Panc1 (cell line): ENCODE data around the gene SLC6A13.

Experiments
- TCF7L2 ChIP-seq: IDR thresholded peaks from 2 replicates; pipeline ENCODE4 v1.6.1; 2011; ENCODE audit warnings: mild to moderate bottlenecking, low read depth, low read length, inconsistent platforms
- TF ChIP-seq, protein P1 (sequence below): fragments of 450-650 bp; IDR thresholded peaks from 2 replicates; pipeline ENCODE4 v1.5.1; 2017; ENCODE audit warnings: mild to moderate bottlenecking

DNA sequence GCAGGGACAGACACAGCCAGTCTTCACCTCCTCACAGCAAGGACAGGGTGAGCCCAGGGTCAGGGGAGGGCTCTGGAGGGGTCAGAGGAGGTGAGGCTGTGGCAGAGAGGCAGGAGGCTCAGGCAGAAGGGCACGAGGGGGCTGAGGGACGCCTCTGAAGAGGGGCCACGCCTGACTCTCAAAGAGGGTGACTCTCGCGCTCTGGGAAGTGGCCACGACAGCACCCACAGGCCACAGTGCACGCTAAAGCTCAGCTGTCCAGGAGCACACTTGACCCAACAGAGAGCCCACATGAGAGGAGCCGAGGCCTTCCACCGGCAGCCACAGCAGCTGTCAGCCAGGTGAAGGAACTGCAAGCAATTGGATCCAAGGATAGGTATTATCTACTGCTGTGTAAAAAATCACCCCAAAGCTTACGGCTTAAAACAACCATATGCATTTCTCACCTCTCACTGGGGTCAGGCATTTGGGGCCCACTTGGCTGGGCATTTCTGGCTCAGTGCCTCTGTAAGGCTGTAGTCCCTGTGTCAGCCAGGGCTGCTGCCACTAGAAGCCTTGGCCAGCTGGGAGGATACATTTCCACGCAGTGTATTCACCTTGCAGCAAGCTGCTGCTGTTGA lies 76.5 kb downstream of the SLC6A13 start:
- TF ChIP-seq, protein P1, sequence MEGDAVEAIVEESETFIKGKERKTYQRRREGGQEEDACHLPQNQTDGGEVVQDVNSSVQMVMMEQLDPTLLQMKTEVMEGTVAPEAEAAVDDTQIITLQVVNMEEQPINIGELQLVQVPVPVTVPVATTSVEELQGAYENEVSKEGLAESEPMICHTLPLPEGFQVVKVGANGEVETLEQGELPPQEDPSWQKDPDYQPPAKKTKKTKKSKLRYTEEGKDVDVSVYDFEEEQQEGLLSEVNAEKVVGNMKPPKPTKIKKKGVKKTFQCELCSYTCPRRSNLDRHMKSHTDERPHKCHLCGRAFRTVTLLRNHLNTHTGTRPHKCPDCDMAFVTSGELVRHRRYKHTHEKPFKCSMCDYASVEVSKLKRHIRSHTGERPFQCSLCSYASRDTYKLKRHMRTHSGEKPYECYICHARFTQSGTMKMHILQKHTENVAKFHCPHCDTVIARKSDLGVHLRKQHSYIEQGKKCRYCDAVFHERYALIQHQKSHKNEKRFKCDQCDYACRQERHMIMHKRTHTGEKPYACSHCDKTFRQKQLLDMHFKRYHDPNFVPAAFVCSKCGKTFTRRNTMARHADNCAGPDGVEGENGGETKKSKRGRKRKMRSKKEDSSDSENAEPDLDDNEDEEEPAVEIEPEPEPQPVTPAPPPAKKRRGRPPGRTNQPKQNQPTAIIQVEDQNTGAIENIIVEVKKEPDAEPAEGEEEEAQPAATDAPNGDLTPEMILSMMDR = no peak
- no peak for TF ChIP-seq TCF7L2
